HG03139 (cell line): ENCODE measurements around the gene VWA2.

Experiments
- ATAC-seq: cut with Tn5 transposase; IDR thresholded peaks from one replicate; pipeline ENCODE4 v1.9.1; 2021; ENCODE audit not compliant: unreplicated experiment

VWA2 gene

GRCh38 chr10:114274616-114275453 is 35.8 kb downstream of the VWA2 start:
- no peak for ATAC-seq

- no peak for ATAC-seq
Observed at GRCh38 chr10:114276066-114276465, 37.0 kb downstream of the VWA2 start.

GRCh38 chr10:114276671-114277070 is 37.6 kb downstream of the VWA2 start:
- ATAC-seq, result no peak

- ATAC-seq, result no peak
Observed at GRCh38 chr10:114278140-114278883, 39.3 kb downstream of the VWA2 start.

- ATAC-seq, result no peak
Observed at GRCh38 chr10:114278884-114279191, 39.8 kb downstream of the VWA2 start.

- no peak for ATAC-seq
Observed at GRCh38 chr10:114279289-114279688, 40.2 kb downstream of the VWA2 start.

- ATAC-seq, result no peak
Observed at GRCh38 chr10:114279901-114280644, 41.0 kb downstream of the VWA2 start.

GRCh38 chr10:114281006-114281405 is 42.0 kb downstream of the VWA2 start:
- ATAC-seq, result no peak

- no peak for ATAC-seq
Observed at GRCh38 chr10:114281461-114281860, 42.4 kb downstream of the VWA2 start.

GRCh38 chr10:114282526-114282925 is 43.5 kb downstream of the VWA2 start:
- no peak for ATAC-seq

GRCh38 chr10:114283091-114283490 is 44.0 kb downstream of the VWA2 start:
- ATAC-seq, result no peak

GRCh38 chr10:114283535-114284234 is 44.6 kb downstream of the VWA2 start:
- no peak for ATAC-seq

- no peak for ATAC-seq
Observed at GRCh38 chr10:114284346-114285071, 45.5 kb downstream of the VWA2 start.

- ATAC-seq, result no peak
Observed at GRCh38 chr10:114285961-114286441, 46.9 kb downstream of the VWA2 start.

- no peak for ATAC-seq
Observed at GRCh38 chr10:114286921-114287320, 47.9 kb downstream of the VWA2 start.

GRCh38 chr10:114288424-114289095 is 49.5 kb downstream of the VWA2 start:
- no peak for ATAC-seq

GRCh38 chr10:114289096-114289436 is 50.0 kb downstream of the VWA2 start:
- ATAC-seq, result no peak

- no peak for ATAC-seq
Observed at GRCh38 chr10:114290038-114290437, 51.0 kb downstream of the VWA2 start.

- ATAC-seq, result no peak
Observed at GRCh38 chr10:114291076-114291475, 52.0 kb downstream of the VWA2 start.

GRCh38 chr10:114291516-114291915 is 52.5 kb downstream of the VWA2 start:
- no peak for ATAC-seq
